22Rv1 (cell line): ENCODE measurements around the gene TMEM132D.

Experiments
- H3K27ac ChIP-seq: fragments of 450-650 bp; 2 replicates; pipeline ENCODE4 v1.5.1; 2017
- ZFX ChIP-seq: fragments of 450-650 bp; IDR thresholded peaks from 2 replicates; pipeline ENCODE4 v1.6.1; 2017; ENCODE audit warnings: antibody characterized with exemption, borderline replicate concordance
- TF ChIP-seq, protein P1 (sequence below): fragments of 450-650 bp; IDR thresholded peaks from 2 replicates; pipeline ENCODE4 v1.5.1; 2017; ENCODE audit warnings: mild to moderate bottlenecking

TMEM132D gene

DNA sequence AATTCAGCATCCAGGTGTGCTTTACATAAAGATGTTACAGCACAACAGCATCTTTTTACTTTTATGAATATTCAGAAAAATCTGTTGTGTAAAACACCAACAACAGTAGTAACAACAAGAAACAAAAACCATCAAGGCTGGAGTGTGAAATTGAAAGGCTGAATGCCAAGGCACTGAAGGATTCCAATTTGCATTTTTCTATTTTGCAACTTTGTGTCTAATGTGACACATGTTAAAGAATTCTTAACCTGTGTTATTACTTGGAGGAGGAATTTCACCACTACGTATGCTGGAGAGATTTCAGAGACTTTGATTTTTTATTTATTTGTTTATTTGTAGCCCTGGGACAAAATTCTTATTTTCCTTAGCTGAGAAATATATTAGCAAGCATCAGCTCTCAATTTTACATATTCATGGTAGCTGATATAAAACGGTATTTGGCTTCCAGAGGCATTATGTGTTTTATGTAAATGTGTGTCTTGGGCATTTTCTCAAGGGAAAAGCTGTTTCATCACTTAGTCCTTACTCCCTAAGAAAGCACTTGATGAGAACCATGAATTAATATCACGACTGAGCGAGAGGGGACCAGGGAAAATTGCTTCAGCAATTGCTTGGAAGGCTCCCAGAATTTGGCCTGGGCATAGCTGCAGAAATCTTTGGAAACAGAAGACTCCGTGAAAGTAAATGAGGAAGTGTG is 475.4 kb downstream of the TMEM132D start:
- TF ChIP-seq ZFX: no peak
- TF ChIP-seq, protein P1, sequence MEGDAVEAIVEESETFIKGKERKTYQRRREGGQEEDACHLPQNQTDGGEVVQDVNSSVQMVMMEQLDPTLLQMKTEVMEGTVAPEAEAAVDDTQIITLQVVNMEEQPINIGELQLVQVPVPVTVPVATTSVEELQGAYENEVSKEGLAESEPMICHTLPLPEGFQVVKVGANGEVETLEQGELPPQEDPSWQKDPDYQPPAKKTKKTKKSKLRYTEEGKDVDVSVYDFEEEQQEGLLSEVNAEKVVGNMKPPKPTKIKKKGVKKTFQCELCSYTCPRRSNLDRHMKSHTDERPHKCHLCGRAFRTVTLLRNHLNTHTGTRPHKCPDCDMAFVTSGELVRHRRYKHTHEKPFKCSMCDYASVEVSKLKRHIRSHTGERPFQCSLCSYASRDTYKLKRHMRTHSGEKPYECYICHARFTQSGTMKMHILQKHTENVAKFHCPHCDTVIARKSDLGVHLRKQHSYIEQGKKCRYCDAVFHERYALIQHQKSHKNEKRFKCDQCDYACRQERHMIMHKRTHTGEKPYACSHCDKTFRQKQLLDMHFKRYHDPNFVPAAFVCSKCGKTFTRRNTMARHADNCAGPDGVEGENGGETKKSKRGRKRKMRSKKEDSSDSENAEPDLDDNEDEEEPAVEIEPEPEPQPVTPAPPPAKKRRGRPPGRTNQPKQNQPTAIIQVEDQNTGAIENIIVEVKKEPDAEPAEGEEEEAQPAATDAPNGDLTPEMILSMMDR: no peak

DNA sequence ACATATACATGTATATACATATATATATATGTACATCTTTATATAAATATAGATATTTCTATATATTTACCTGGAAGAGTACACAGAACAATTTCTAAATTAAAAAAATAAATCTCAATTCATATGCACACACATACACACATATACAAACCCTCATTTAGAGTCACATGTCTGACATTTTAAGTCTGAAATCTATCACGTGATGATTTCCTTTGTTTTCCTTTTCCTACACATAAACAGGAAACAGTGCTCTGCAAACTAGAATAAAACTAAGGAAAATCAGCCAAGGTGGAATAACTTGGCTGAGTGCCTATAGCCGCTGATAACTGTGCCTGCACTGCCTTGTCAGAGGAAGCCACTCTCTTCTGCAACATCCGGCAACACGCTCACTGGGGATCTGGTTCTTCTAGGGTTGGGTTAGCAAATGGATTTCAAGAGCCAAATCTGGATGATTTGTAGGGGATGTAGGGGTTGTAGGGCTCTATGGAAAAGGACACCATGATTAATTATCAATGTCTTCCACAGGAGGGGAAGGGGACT is 480.7 kb downstream of the TMEM132D start:
- H3K27ac ChIP-seq: no peak overlapping the region
- TF ChIP-seq, protein P1: no peak
- no peak for TF ChIP-seq ZFX

More for the DNA sequence above, 475.4 kb downstream of the TMEM132D start:
- H3K27ac ChIP-seq: no peak overlapping the region

DNA sequence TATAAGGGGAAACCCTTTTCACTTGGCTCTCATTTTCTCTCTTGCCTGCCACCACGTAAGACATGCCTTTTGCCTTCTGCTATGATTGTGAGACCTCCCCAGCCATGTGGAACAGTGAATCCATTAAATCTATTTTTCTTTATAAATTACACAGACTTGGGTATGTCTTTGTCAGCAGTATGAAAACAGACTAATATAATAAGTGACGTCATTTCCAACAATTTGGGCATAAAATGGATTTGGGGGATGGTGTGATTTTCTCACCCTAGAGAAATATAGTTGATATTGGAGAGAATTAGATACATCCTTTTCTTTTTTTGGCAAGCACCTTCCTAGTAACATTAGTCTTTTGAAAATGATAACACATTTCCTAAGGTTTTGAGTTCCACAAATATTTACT is 490.5 kb downstream of the TMEM132D start:
- no peak overlapping the region for H3K27ac ChIP-seq
- TF ChIP-seq, protein P1: no peak

DNA sequence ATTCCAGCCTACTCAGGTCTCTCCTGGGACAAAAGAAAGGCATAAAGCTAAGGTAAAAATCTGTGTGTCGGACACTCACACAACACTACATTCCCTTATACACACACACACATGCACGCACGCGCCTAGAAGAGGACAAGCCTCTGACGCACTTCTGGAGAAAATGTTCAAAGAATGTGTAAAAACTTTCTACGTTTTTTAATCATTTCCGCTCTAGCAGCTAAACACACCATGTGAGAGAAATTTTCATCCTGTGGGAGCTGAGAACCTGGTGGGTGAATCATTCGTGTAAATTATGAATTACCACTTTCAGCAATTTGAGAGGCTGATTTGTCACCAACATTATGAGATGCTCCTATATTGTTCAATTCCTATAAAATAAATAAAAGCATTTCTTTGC is 494.5 kb downstream of the TMEM132D start:
- no peak for TF ChIP-seq ZFX
- TF ChIP-seq, protein P1: no peak
- H3K27ac ChIP-seq: no peak overlapping the region

DNA sequence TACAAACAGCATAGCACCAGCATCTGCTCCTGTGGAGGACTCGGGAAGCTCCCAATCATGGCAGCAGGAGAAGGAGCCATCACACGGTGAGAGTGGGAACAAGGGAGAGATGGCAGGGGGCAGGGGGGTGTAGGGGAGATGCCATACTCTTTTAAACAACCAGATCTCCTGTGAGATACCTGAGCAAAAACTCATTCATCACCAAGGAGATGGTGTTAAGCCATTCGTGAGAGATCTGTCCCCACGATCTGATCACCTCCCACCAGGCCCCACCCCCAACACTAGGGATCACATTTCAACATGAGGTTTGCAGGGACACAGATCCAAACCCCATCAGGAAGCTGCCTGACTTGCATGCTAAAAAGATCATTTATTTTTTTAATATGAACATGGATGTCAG is 499.3 kb downstream of the TMEM132D start:
- H3K27ac ChIP-seq: no peak overlapping the region
- TF ChIP-seq ZFX: no peak
- TF ChIP-seq, protein P1: no peak

DNA sequence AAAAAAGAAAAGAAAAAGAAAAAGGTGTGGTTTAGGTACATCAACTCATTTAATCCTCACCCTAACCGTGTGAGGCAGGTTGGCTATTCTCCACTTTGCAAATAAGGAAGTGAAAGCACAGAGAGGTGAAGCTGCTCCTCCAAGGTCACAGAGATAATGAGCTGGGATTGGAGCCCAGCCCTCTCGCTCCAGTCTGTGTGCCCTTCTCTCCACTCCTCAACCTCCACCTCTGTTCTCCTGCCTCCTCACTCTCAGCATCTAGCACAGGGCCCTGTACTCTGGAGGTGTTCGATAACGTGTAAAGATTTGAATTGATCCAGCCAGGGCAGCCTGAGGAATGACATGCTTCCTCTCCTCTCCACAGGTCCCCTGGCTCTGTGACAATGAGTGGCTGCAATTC is 502.3 kb downstream of the TMEM132D start:
- no peak for TF ChIP-seq ZFX
- TF ChIP-seq, protein P1: no peak
- no peak overlapping the region for H3K27ac ChIP-seq

DNA sequence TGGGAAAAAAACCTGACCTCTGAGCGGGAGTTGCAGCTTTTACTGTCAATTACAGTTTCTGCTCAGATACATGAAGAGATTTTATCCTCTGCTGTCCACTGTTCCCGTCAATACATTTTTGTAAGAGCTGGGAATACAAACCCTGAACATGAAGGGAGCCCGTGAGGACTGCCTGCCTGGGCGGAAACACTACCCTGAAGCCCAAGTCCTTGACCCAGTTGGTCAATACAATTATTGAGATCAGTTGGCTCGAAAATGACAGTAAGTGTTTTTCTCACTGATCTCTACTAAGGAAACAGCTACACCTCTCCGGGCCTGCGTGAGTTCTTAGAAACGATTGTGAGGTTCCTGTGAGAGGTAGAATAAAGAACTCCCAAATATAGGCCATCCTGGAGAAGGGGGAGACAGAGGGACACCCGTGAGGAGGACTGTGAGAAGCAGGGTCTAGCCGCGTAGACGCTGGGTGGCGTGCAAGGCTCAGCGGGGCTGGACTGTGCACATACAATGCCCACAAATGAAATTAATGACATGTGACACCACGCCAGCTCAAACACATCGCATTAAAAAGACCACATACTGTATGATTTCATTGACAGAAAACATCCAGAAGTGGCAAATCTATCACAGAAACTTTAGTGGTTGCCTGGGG is 509.5 kb downstream of the TMEM132D start:
- no peak for TF ChIP-seq ZFX
- no peak overlapping the region for H3K27ac ChIP-seq
